SU-DHL-6 (cell line): Measurements from ENCODE around the gene HRK.

Experiments
- H2AFZ ChIP-seq: fragments of 200-600 bp; sonication (generic); 2 replicates; pipeline ENCODE4 v1.6.1; 2014; ENCODE audit warnings: low read depth, mild to moderate bottlenecking, moderate library complexity, mixed read lengths, antibody characterized with exemption, low read length; ENCODE audit not compliant: severe bottlenecking
- H3F3A ChIP-seq: fragments of 200-600 bp; shearing (Covaris generic); 2 replicates; pipeline ENCODE4 v1.6.0; 2016; ENCODE audit warnings: antibody characterized with exemption, mild to moderate bottlenecking; ENCODE audit not compliant: insufficient read depth
- H3K27ac ChIP-seq: fragments of 200-600 bp; sonication (generic); 2 replicates; pipeline ENCODE4 v1.5.1; 2016; ENCODE audit warnings: low read depth, mild to moderate bottlenecking, low read length, moderate library complexity, mixed read lengths
- H3K27me3 ChIP-seq: fragments of 200-600 bp; sonication (generic), shearing (Covaris generic); 2 replicates; pipeline ENCODE4 v1.6.0; 2014; ENCODE audit warnings: mild to moderate bottlenecking, low read length
- H3K36me3 ChIP-seq: fragments of 200-600 bp; sonication (generic); 2 replicates; pipeline ENCODE4 v1.6.1; 2014; ENCODE audit warnings: mild to moderate bottlenecking, low read length, mixed read lengths
- H3K4me2 ChIP-seq: fragments of 300-600, 200-600 bp; shearing (Covaris generic), sonication (generic); 2 replicates; pipeline ENCODE4 v1.6.0; 2014; ENCODE audit warnings: low read length, low read depth, mild to moderate bottlenecking; ENCODE audit not compliant: poor library complexity, severe bottlenecking
- H3K4me3 ChIP-seq: fragments of 200-600 bp; sonication (generic); 2 replicates; pipeline ENCODE4 v1.5.1; 2014; ENCODE audit warnings: antibody characterized with exemption, low read length, mild to moderate bottlenecking, mixed read lengths; ENCODE audit not compliant: insufficient read depth, poor library complexity, severe bottlenecking
- H3K79me2 ChIP-seq: fragments of 200-600 bp; sonication (generic); 2 replicates; pipeline ENCODE4 v1.6.1; 2014; ENCODE audit warnings: mild to moderate bottlenecking, low read length, moderate library complexity; ENCODE audit not compliant: insufficient read depth
- H3K9ac ChIP-seq: fragments of 200-600 bp; sonication (generic); 2 replicates; pipeline ENCODE4 v1.7.0; 2014; ENCODE audit warnings: mild to moderate bottlenecking, low read length
- H3K9me2 ChIP-seq: fragments of 200-600 bp; sonication (generic); replicated peaks from 2 replicates; pipeline ENCODE4 v1.6.1; 2014; ENCODE audit warnings: low read length; ENCODE audit not compliant: insufficient read depth
- H3K9me3 ChIP-seq: fragments of 200-600 bp; sonication (generic); 2 replicates; pipeline ENCODE4 v1.6.1; 2014; ENCODE audit warnings: low read length, mixed read lengths; ENCODE audit not compliant: insufficient read depth
- H4K20me1 ChIP-seq: fragments of 200-600 bp; sonication (generic); 2 replicates; pipeline ENCODE4 v1.6.1; 2014; ENCODE audit warnings: low read depth, mild to moderate bottlenecking, antibody characterized with exemption, low read length, moderate library complexity, mixed read lengths
- CTCF ChIP-seq: fragments of 200-600 bp; sonication (generic); IDR thresholded peaks from one replicate; pipeline ENCODE4 v1.5.1; 2017; ENCODE audit warnings: antibody characterized with exemption, mild to moderate bottlenecking, low read length, moderate library complexity; ENCODE audit not compliant: insufficient read depth, poor library complexity, severe bottlenecking
- EZH2phosphoT487 ChIP-seq: fragments of 200-600 bp; sonication (generic), shearing (Covaris generic); conservative IDR thresholded peaks from 2 replicates; pipeline ENCODE4 v1.6.1; 2018; ENCODE audit warnings: mild to moderate bottlenecking, antibody characterized with exemption, low read length, moderate library complexity, mixed read lengths

HRK gene

GRCh38 chr12:116919247-116919661, 38.0 kb upstream of the HRK start:
- Histone ChIP-seq H3K36me3 (peaks cover 3% of the 10 kb centered on the region; the same call in 1 of the 2 replicates), H4K20me1 (no peaks in the 10 kb centered on the region; the same call in 1 of the 2 replicates), H3K9me2 (no peaks in the 10 kb centered on the region), H3K9ac (no peak overlapping the region), H2AFZ (no peak overlapping the region), H3K9me3 (no peaks in the 10 kb centered on the region), H3K27me3 (no peaks in the 10 kb centered on the region), H3K4me2 (no peak overlapping the region), H3K27ac (no peak overlapping the region), H3K4me3 (no peak overlapping the region), H3F3A (peaks cover 13% of the 10 kb centered on the region; the same call in 1 of the 2 replicates), H3K79me2 (peaks cover 41% of the 10 kb centered on the region)
- no peak for TF ChIP-seq CTCF
- TF ChIP-seq EZH2phosphoT487: no peak

- H4K20me1 ChIP-seq: no peaks in the 10 kb centered on the region
- no peak overlapping the region for H3K9ac ChIP-seq
- H3K9me3 ChIP-seq: no peaks in the 10 kb centered on the region
- H3K4me3 ChIP-seq: no peak overlapping the region
- H3K79me2 ChIP-seq: peaks cover 46% of the 10 kb centered on the region
- H2AFZ ChIP-seq: no peak overlapping the region
- H3K27me3 ChIP-seq: no peaks in the 10 kb centered on the region
- TF ChIP-seq CTCF: no peak
- TF ChIP-seq EZH2phosphoT487: no peak
- H3K9me2 ChIP-seq: no peaks in the 10 kb centered on the region
- no peak overlapping the region for H3K27ac ChIP-seq
- H3F3A ChIP-seq: peaks cover 13% of the 10 kb centered on the region; the same call in 1 of the 2 replicates
- peaks cover 3% of the 10 kb centered on the region; the same call in 1 of the 2 replicates for H3K36me3 ChIP-seq
- no peak overlapping the region for H3K4me2 ChIP-seq
Observed at GRCh38 chr12:116918464-116918863, 37.2 kb upstream of the HRK start.

- Histone ChIP-seq H3K9me2 (no peaks in the 10 kb centered on the region), H2AFZ (no peak overlapping the region), H3K36me3 (no peaks in the 10 kb centered on the region), H3F3A (0 out of 2 replicates have a peak, but pooled peaks cover 8% of the 10 kb centered on the region), H3K9me3 (no peaks in the 10 kb centered on the region), H3K27me3 (no peaks in the 10 kb centered on the region), H3K4me2 (no peak overlapping the region), H4K20me1 (peaks cover under 1% of the 10 kb centered on the region; the same call in 1 of the 2 replicates), H3K79me2 (peaks cover 55% of the 10 kb centered on the region), H3K4me3 (no peak overlapping the region), H3K9ac (no peak overlapping the region), H3K27ac (peak overlapping the region; percentile 4; the same call in 1 of the 2 replicates)
- TF ChIP-seq EZH2phosphoT487 (no peak), CTCF (peak; percentile 15)
Observed at GRCh38 chr12:116916714-116917114, 35.5 kb upstream of the HRK start.
